ENCODE measurements around the gene LPCAT2.

GRCh38 chr16:55622272-55622671, 113.4 kb downstream of the LPCAT2 start:
- TF ChIP-seq CBX5 (IDR thresholded peaks at IDR 0.05; ENCODE audit: low read depth, low read length) (no peak), GABPA (IDR thresholded peaks at IDR 0.05; ENCODE audit: borderline replicate concordance, insufficient read depth, low read length) (no peak), CTCF (IDR thresholded peaks at IDR 0.05; ENCODE audit: control extremely low read depth in 1 of 3, insufficient read depth in 1 of 3, low read depth in 1 of 3, low read length in 3 of 3) (no peak), RAD21 (IDR thresholded peaks at IDR 0.05 in 1 of 2, conservative IDR thresholded peaks at IDR 0.05 in 1 of 2; ENCODE audit: low read depth in 2 of 2, low read length in 2 of 2) (no peak)
